Fibroblast of skin of right quadriceps (primary cell): Measurements from ENCODE around the gene KIAA0825.
"Not testable (repeated sequence)": the region's sequence is repeated elsewhere in the genome, so short reads cannot be mapped to it uniquely, and the experiment has no call there.

Experiments used
- DNase-seq: peaks from one replicate; pipeline ENCODE4 v3.0.0-alpha.2; 2013

Gene KIAA0825

GRCh38 chr5:94154672-94155071 is 463.7 kb downstream of the KIAA0825 start:
- no peak for DNase-seq

GRCh38 chr5:94153736-94154450 is 464.5 kb downstream of the KIAA0825 start:
- peak; percentile 22 for DNase-seq

- not testable (repeated sequence) for DNase-seq
Observed at GRCh38 chr5:94143621-94144020, 474.8 kb downstream of the KIAA0825 start.

- DNase-seq, result no peak
Observed at GRCh38 chr5:94140300-94140699, 478.1 kb downstream of the KIAA0825 start.

DNA sequence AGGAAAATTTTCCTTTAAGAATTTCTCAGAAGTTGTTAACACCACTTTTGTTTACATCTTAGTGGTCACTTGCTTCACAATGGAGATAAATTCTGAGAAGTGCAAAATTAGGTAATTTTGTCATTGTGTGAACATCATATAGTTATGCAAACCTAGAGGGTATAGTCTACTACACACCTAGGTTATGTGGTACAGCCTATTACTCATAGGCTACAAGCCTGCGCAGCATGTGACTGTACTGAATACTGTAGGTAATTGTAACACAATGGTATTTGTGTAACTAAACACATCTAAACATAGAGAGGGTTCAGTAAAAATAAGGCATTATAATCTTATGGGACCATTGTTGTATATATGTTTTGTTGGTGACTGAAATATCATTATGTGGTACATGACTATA is 488.3 kb downstream of the KIAA0825 start:
- DNase-seq, result no peak

GRCh38 chr5:94125107-94125506 is 493.3 kb downstream of the KIAA0825 start:
- DNase-seq, result no peak

GRCh38 chr5:94116317-94116716 is 502.1 kb downstream of the KIAA0825 start:
- DNase-seq, result not testable (repeated sequence)

- DNase-seq, result no peak
Observed at GRCh38 chr5:94113087-94113486, 505.3 kb downstream of the KIAA0825 start.

DNA sequence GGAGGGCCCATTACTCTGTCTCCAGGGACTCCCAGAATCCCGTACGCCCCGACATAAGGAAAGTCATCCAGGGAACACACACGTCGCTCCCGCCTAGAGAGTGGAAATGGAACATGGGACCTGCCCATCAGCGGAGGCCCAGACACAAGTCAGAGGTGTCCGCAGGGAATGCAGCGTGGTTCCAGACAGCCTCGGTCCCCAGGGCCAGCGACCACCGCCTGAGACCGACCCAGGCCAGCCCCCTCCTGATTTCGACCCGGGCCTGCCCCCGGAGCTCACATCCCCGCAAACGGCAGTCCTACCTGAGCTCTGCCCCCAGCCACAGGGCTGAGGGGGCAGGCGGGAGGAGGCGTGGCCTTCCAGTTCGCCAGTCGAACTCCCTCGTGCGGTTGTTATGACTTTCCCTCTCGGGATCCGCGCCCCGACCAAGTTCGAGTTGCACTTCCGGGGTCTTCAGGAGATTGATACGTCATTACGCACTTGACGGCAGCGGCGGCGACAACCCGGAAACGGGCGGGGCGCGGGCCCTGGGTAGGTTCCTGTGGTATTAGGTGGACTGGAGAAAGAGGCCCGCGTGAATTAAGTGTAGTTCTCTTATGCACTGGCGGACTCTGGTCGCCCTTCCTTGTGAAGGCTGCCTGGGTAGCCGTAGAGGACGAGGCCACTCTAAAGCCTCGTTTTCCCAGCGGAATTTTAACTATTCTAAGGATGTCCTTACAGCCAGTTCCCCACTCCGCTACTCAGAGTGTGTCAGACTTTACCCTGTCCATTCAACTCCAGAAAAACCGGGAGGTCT is 507.0 kb downstream of the KIAA0825 start:
- DNase-seq, result peak; percentile 95

DNA sequence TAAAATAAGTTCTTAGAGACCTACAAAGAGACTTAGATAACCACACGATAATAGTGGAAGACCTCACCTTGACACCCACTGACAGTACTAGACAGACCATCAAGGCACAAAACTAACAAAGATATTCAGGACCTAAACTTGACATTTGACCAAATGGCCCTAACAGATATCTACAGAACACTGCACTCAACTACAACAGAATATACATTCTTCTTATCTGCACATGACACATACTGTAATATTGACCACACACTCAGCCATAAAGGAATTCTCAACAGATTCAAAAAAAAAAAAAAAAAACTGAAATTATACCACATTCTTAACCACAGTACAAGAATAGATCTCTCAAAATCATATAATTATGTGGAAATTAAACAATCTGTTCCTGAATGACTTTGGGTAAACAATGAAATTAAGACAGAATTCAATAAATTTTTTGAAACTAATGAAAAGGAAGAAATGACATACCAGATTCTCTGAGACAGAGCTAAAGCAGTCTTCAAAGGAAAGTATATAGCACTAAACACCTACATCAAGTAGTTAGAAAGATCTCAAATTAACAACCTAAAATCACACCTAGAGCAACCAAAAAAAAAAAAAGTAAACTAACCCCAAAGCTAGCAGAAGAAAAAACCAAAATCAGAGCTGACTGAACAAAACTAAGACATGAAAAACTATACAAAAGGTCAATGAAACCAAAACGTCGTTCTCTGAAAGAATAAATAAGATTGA is 514.7 kb downstream of the KIAA0825 start:
- no peak for DNase-seq
